KOPT-K1 (cell line): ENCODE data around the gene PPM1F.

ENCODE experiments used
- H3K27ac ChIP-seq: fragments of 200-600 bp; sonication (generic); 2 replicates; pipeline ENCODE4 v1.5.1; 2016; ENCODE audit warnings: antibody characterized with exemption, mild to moderate bottlenecking, low read depth, low read length; ENCODE audit not compliant: poor library complexity, severe bottlenecking
- H3K36me3 ChIP-seq: fragments of 200-600 bp; sonication (generic); 2 replicates; pipeline ENCODE4 v1.5.1; 2017; ENCODE audit warnings: antibody characterized with exemption, mild to moderate bottlenecking, low read length, moderate library complexity; ENCODE audit not compliant: insufficient read depth
- H3K9me3 ChIP-seq: fragments of 200-600 bp; sonication (generic); 2 replicates; pipeline ENCODE4 v1.5.1; 2017; ENCODE audit warnings: antibody characterized with exemption, low read length, mild to moderate bottlenecking; ENCODE audit not compliant: insufficient read depth, poor library complexity, severe bottlenecking

The PPM1F gene

DNA sequence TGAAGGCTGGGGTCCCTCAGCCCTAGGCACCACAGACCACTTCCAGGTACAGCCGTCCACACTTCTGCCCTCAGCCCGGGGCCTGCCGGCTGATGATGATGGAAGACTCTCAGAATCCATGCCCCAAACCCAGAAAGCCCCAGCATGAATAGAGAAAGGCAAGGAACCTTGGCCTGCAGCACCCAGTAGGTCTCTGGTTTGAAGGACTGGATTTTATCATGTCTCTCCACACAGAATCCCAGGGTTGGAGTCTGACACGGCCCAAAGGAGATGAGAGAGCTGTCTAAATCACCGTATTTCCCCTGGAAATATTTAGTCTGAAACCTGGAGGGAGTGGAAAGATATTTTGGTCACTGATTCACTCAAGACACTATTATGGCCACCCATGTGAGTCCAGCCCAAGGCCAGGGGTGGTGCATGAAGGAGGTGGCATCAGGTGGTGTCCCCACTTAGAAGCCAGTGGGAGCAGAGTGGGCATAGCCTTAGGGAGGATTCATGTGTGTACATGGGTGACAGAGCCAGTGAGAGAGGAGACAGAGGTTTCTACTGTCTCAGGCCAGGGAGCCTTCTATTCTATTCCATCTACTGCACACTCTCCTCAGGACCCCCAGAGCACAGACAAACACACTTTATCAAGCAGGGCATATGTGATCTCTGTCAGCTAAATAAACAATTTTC is 15.9 kb upstream of the PPM1F start:
- Histone ChIP-seq H3K27ac (no peak overlapping the region), H3K9me3 (no peaks in the 10 kb centered on the region), H3K36me3 (peaks cover 100% of the 10 kb centered on the region)

DNA sequence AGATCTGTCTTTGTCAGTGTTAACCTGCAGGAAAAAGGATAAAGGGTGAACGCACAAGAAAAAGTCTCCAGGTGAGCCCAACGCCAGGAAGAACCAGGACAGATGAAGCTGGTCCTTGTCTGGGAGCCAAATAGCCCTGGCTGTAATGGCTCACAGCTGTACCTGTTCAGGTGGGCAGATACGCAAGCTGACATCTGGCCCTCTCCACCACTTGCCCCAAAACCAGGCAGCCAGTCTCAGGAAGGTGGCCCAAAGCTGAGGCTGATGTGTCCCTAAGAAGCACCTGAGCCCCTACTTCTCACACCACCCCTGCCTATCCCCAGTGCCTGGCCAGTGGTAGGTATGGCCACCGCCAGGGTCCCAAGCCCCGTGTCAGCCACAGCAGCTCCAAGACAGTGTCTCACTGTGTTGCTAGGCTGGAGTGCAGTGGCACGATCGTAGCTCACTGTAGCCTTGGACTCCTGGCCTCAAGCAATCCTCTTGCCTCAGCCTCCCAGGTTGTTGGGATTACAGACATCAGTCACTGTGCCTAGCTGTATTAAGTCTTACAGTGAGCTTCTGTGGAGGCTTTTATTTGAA is 15.1 kb upstream of the PPM1F start:
- H3K36me3 ChIP-seq, result peaks cover 100% of the 10 kb centered on the region
- no peaks in the 10 kb centered on the region for H3K9me3 ChIP-seq
- H3K27ac ChIP-seq, result no peak overlapping the region

- Histone ChIP-seq H3K36me3 (peaks cover 100% of the 10 kb centered on the region), H3K9me3 (no peaks in the 10 kb centered on the region)
Measured at GRCh38 chr22:21966643-21967516, 14.2 kb upstream of the PPM1F start.

GRCh38 chr22:21965762-21966288 is 13.2 kb upstream of the PPM1F start:
- H3K27ac ChIP-seq, result no peak overlapping the region
- no peaks in the 10 kb centered on the region for H3K9me3 ChIP-seq
- peaks cover 100% of the 10 kb centered on the region for H3K36me3 ChIP-seq

More at GRCh38 chr22:21966643-21967516, 14.2 kb upstream of the PPM1F start:
- H3K27ac ChIP-seq, result no peak overlapping the region

GRCh38 chr22:21964918-21965484 is 12.4 kb upstream of the PPM1F start:
- H3K36me3 ChIP-seq, result peaks cover 100% of the 10 kb centered on the region
- no peaks in the 10 kb centered on the region for H3K9me3 ChIP-seq
- H3K27ac ChIP-seq, result no peak overlapping the region

GRCh38 chr22:21964234-21964633 is 11.6 kb upstream of the PPM1F start:
- Histone ChIP-seq H3K9me3 (no peaks in the 10 kb centered on the region), H3K36me3 (peaks cover 100% of the 10 kb centered on the region), H3K27ac (no peak overlapping the region)

- H3K27ac ChIP-seq, result no peak overlapping the region
- H3K9me3 ChIP-seq, result no peaks in the 10 kb centered on the region
- H3K36me3 ChIP-seq, result peaks cover 100% of the 10 kb centered on the region
Measured at GRCh38 chr22:21963790-21964211, 11.2 kb upstream of the PPM1F start.

DNA sequence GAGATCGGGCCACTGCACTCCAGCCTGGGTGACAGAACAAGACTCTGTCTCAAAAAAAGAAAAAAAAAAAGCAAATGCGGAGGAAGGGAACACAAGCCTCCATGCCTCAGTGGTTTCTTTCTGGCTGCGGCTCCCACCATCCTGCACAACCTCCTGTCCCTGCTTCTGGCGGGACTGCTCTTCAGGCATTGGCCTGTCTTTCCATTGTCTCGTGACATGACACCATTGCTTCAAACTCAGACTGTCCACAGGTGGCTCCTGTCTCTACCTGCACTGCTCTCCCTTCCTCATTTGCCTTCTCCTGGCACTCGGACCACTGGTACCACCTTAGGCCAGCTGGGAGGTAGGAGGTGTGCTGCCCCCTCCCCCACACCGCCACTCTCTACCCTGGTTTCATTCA is 10.6 kb upstream of the PPM1F start:
- Histone ChIP-seq H3K36me3 (peaks cover 100% of the 10 kb centered on the region), H3K9me3 (no peaks in the 10 kb centered on the region), H3K27ac (no peak overlapping the region)

- Histone ChIP-seq H3K9me3 (no peaks in the 10 kb centered on the region), H3K36me3 (peaks cover 99% of the 10 kb centered on the region)
Measured at GRCh38 chr22:21962655-21962949, 10.0 kb upstream of the PPM1F start.

GRCh38 chr22:21961886-21962654 is 9.4 kb upstream of the PPM1F start:
- Histone ChIP-seq H3K36me3 (peaks cover 94% of the 10 kb centered on the region), H3K27ac (no peak overlapping the region), H3K9me3 (no peaks in the 10 kb centered on the region)

More at GRCh38 chr22:21962655-21962949, 10.0 kb upstream of the PPM1F start:
- no peak overlapping the region for H3K27ac ChIP-seq

- H3K36me3 ChIP-seq, result peaks cover 86% of the 10 kb centered on the region
- H3K27ac ChIP-seq, result no peak overlapping the region
- no peaks in the 10 kb centered on the region for H3K9me3 ChIP-seq
Measured at GRCh38 chr22:21961127-21961867, 8.6 kb upstream of the PPM1F start.

GRCh38 chr22:21960200-21961126 is 7.8 kb upstream of the PPM1F start:
- H3K36me3 ChIP-seq, result peaks cover 78% of the 10 kb centered on the region
- no peak overlapping the region for H3K27ac ChIP-seq
- no peaks in the 10 kb centered on the region for H3K9me3 ChIP-seq
